Neural cell (in vitro differentiated cells): ENCODE data around the gene TRERF1. TPM values are rescaled to one million over a fixed set of nuclear protein-coding genes. Genes with fewer than 3 reads are reported as not detected.

Experiments
- H2AFZ ChIP-seq: fragments of 200-600, 300-800 bp; sonication (generic), shearing (Covaris generic); 2 replicates; pipeline ENCODE4 v1.6.0; 2014; ENCODE audit warnings: low read depth, mild to moderate bottlenecking, antibody characterized with exemption, low read length, moderate library complexity
- H3F3A ChIP-seq: fragments of 200-600 bp; shearing (Covaris generic); 2 replicates; pipeline ENCODE4 v1.6.1; 2016; ENCODE audit warnings: mild to moderate bottlenecking, moderate library complexity, mixed read lengths, antibody characterized with exemption, low read length; ENCODE audit not compliant: insufficient read depth, poor library complexity, severe bottlenecking
- H3K27ac ChIP-seq: fragments of 200-600, 300-800 bp; sonication (generic), shearing (Covaris generic); 2 replicates; pipeline ENCODE4 v1.5.1; 2014; ENCODE audit warnings: mild to moderate bottlenecking, low read length, moderate library complexity
- H3K27me3 ChIP-seq: fragments of 300-800, 200-600 bp; sonication (generic), shearing (Covaris generic); 2 replicates; pipeline ENCODE4 v1.6.0; 2014; ENCODE audit warnings: mild to moderate bottlenecking, low read depth, low read length, moderate library complexity; ENCODE audit not compliant: insufficient read depth
- H3K36me3 ChIP-seq: fragments of 300-800, 200-600 bp; sonication (generic), shearing (Covaris generic); 2 replicates; pipeline ENCODE4 v1.5.1; 2014; ENCODE audit warnings: mild to moderate bottlenecking, antibody characterized with exemption, low read length, moderate library complexity; ENCODE audit not compliant: insufficient read depth
- H3K4me2 ChIP-seq: fragments of 300-800, 200-600 bp; sonication (generic), shearing (Covaris generic); 2 replicates; pipeline ENCODE4 v1.6.0; 2014; ENCODE audit warnings: mild to moderate bottlenecking, low read length
- H3K4me3 ChIP-seq: fragments of 300-800, 200-600 bp; sonication (generic), shearing (Covaris generic); 2 replicates; pipeline ENCODE4 v1.5.1; 2014; ENCODE audit warnings: mild to moderate bottlenecking, low read length, moderate library complexity
- H3K79me2 ChIP-seq: fragments of 200-600 bp; shearing (Covaris generic); replicated peaks from 2 replicates; pipeline ENCODE4 v1.6.0; 2014; ENCODE audit warnings: mild to moderate bottlenecking, low read length, moderate library complexity; ENCODE audit not compliant: insufficient read depth
- H3K9ac ChIP-seq: fragments of 300-800, 200-600 bp; sonication (generic), shearing (Covaris generic); 2 replicates; pipeline ENCODE4 v1.6.1; 2016; ENCODE audit warnings: mild to moderate bottlenecking, low read length, mixed read lengths
- H3K9me2 ChIP-seq: fragments of 200-600 bp; shearing (Covaris generic); 2 replicates; pipeline ENCODE4 v1.6.1; 2016; ENCODE audit warnings: mild to moderate bottlenecking, low read length, mixed read lengths; ENCODE audit not compliant: insufficient read depth
- H3K9me3 ChIP-seq: fragments of 200-600, 300-800 bp; sonication (generic), shearing (Covaris generic); 2 replicates; pipeline ENCODE4 v1.6.1; 2016; ENCODE audit warnings: mild to moderate bottlenecking, mixed run types, low read length, moderate library complexity, mixed read lengths
- H4K20me1 ChIP-seq: fragments of 200-600 bp; shearing (Covaris generic); 2 replicates; pipeline ENCODE4 v1.6.1; 2016; ENCODE audit warnings: mild to moderate bottlenecking, mixed run types; ENCODE audit not compliant: insufficient read depth
- EP300 ChIP-seq: fragments of 450-650 bp; conservative IDR thresholded peaks from 2 replicates; pipeline ENCODE4 v1.6.1; 2014; ENCODE audit warnings: antibody characterized with exemption, mild to moderate bottlenecking, moderate library complexity; ENCODE audit not compliant: poor library complexity, severe bottlenecking
- EZH2 ChIP-seq: fragments of 200-600, 300-800 bp; shearing (Covaris generic), sonication (generic); IDR thresholded peaks from 2 replicates; pipeline ENCODE4 v1.6.1; 2014; ENCODE audit warnings: antibody characterized with exemption, low read length, borderline replicate concordance, mild to moderate bottlenecking; ENCODE audit not compliant: insufficient read depth, poor library complexity, severe bottlenecking
- MXI1 ChIP-seq: fragments of 450-650 bp; conservative IDR thresholded peaks from 2 replicates; pipeline ENCODE4 v1.6.1; 2014; ENCODE audit warnings: antibody characterized with exemption, mild to moderate bottlenecking; ENCODE audit not compliant: poor library complexity, severe bottlenecking
- POLR2AphosphoS5 ChIP-seq: IDR thresholded peaks from 2 replicates; pipeline ENCODE4 v1.6.1; 2012
- RAD21 ChIP-seq: fragments of 450-650 bp; conservative IDR thresholded peaks from 2 replicates; pipeline ENCODE4 v1.6.1; 2014; ENCODE audit warnings: antibody characterized with exemption, mild to moderate bottlenecking, moderate library complexity
- SMC3 ChIP-seq: fragments of 450-650 bp; conservative IDR thresholded peaks from 2 replicates; pipeline ENCODE4 v1.6.1; 2014; ENCODE audit warnings: antibody characterized with exemption, mild to moderate bottlenecking, moderate library complexity; ENCODE audit not compliant: poor library complexity
- TAF1 ChIP-seq: IDR thresholded peaks from 2 replicates; pipeline ENCODE4 v1.6.1; 2012; ENCODE audit warnings: low read depth
- polyA plus RNA-seq: library from polyadenylated mRNA; depleted of rRNA; stranded (reverse); fragments of >200 nt; gene quantifications from 2 replicates; pipeline ENCODE4 v1.2.3, GENCODE V29; 2014
- TF ChIP-seq, protein P1 (sequence below): fragments of 450-650 bp; IDR thresholded peaks from 2 replicates; pipeline ENCODE4 v1.5.1; 2014; ENCODE audit warnings: antibody characterized with exemption, mild to moderate bottlenecking, moderate library complexity; ENCODE audit not compliant: poor library complexity, severe bottlenecking
- TF ChIP-seq, protein P2 (sequence below): IDR thresholded peaks from 2 replicates; pipeline ENCODE4 v1.6.1; 2012; ENCODE audit warnings: borderline replicate concordance

TRERF1 gene
- polyA plus RNA-seq, 1 donor from 2014 or later = 4.5 TPM

DNA sequence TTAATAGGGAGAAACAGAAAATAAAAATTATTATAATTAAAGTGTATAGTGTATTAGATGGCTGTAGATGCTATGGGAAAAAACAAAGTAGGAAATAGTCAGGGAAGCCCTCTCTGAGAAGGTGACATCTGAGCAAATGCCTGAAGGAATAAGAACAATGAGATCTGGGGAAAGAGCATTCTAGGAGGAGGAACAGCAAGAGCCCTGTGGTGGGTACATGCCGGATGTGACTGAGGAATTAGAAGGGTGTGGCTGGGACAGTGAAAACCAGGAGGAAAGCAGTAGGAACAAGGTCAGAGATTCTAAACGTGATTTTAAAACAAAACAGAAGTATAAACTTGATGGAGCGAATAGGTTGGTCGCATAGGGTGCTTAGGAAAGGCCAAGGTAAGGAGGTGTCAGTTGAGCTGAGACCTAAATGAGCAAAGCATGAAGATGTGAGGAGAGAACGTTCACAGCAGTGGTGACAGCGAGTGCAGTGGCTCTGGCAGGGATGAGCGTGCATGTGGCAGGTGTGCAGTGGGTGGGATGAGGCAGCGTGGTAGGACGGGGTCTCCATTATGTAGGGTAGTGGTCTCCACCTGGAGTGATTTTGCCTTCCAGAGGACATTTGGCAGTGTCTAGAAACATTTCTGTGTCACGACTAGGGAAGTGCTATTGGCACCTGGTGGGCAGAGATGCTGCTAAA is 137.0 kb downstream of the TRERF1 start:
- TF ChIP-seq TAF1 (no peak), EP300 (no peak), EZH2 (no peak), MXI1 (no peak), RAD21 (no peak), POLR2AphosphoS5 (no peak), SMC3 (no peak)
- TF ChIP-seq, protein P1, sequence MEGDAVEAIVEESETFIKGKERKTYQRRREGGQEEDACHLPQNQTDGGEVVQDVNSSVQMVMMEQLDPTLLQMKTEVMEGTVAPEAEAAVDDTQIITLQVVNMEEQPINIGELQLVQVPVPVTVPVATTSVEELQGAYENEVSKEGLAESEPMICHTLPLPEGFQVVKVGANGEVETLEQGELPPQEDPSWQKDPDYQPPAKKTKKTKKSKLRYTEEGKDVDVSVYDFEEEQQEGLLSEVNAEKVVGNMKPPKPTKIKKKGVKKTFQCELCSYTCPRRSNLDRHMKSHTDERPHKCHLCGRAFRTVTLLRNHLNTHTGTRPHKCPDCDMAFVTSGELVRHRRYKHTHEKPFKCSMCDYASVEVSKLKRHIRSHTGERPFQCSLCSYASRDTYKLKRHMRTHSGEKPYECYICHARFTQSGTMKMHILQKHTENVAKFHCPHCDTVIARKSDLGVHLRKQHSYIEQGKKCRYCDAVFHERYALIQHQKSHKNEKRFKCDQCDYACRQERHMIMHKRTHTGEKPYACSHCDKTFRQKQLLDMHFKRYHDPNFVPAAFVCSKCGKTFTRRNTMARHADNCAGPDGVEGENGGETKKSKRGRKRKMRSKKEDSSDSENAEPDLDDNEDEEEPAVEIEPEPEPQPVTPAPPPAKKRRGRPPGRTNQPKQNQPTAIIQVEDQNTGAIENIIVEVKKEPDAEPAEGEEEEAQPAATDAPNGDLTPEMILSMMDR = no peak
- TF ChIP-seq, protein P2, sequence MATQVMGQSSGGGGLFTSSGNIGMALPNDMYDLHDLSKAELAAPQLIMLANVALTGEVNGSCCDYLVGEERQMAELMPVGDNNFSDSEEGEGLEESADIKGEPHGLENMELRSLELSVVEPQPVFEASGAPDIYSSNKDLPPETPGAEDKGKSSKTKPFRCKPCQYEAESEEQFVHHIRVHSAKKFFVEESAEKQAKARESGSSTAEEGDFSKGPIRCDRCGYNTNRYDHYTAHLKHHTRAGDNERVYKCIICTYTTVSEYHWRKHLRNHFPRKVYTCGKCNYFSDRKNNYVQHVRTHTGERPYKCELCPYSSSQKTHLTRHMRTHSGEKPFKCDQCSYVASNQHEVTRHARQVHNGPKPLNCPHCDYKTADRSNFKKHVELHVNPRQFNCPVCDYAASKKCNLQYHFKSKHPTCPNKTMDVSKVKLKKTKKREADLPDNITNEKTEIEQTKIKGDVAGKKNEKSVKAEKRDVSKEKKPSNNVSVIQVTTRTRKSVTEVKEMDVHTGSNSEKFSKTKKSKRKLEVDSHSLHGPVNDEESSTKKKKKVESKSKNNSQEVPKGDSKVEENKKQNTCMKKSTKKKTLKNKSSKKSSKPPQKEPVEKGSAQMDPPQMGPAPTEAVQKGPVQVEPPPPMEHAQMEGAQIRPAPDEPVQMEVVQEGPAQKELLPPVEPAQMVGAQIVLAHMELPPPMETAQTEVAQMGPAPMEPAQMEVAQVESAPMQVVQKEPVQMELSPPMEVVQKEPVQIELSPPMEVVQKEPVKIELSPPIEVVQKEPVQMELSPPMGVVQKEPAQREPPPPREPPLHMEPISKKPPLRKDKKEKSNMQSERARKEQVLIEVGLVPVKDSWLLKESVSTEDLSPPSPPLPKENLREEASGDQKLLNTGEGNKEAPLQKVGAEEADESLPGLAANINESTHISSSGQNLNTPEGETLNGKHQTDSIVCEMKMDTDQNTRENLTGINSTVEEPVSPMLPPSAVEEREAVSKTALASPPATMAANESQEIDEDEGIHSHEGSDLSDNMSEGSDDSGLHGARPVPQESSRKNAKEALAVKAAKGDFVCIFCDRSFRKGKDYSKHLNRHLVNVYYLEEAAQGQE = no peak
- no peak overlapping the region for H3K27ac ChIP-seq
- no peaks in the 10 kb centered on the region for H3F3A ChIP-seq
- no peak overlapping the region for H3K9ac ChIP-seq
- H2AFZ ChIP-seq = no peak overlapping the region
- H3K4me3 ChIP-seq = no peak overlapping the region
- H3K9me2 ChIP-seq = no peaks in the 10 kb centered on the region
- no peaks in the 10 kb centered on the region for H4K20me1 ChIP-seq
- no peak overlapping the region for H3K4me2 ChIP-seq
- H3K9me3 ChIP-seq = no peaks in the 10 kb centered on the region
- H3K27me3 ChIP-seq = no peaks in the 10 kb centered on the region
- H3K79me2 ChIP-seq = no peaks in the 10 kb centered on the region
- H3K36me3 ChIP-seq = no peaks in the 10 kb centered on the region

DNA sequence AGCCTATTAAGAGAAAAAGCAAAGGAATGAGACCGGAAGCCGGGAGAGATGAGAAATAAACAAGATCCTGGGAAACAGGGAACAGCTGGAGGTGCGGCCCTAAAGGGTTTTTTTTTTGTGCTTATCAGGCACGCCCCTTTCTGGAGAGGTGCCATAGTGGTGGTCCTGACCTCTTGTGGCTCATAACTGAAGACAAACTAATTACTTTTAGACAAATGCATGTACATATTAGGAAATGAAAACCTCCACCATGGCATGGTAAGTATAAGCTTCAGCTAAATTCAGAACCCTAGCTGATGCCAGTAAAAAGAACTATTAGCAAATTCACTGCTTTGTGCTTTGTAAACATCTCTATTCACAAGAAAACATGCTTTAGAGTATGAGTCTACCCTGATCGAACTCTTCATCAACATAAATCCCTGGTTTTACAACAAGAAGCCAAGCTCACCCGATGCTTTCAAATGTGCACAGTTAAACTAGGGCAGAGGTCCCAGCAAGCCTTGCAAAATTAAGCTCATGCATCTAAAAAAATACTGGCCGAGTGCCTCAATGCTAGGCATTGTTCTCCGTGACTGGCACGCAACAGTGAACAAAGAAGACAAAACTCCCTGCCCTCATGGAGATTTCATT is 137.7 kb downstream of the TRERF1 start:
- Histone ChIP-seq H3K9ac (no peak overlapping the region), H3K4me2 (no peak overlapping the region), H3K9me3 (no peaks in the 10 kb centered on the region), H3K9me2 (no peaks in the 10 kb centered on the region), H3K4me3 (no peak overlapping the region), H4K20me1 (no peaks in the 10 kb centered on the region), H2AFZ (no peak overlapping the region), H3K27ac (no peak overlapping the region), H3K36me3 (no peaks in the 10 kb centered on the region), H3K79me2 (no peaks in the 10 kb centered on the region), H3K27me3 (no peaks in the 10 kb centered on the region), H3F3A (no peaks in the 10 kb centered on the region)
- no peak for TF ChIP-seq MXI1
- TF ChIP-seq, protein P2 = no peak
- no peak for TF ChIP-seq TAF1
- no peak for TF ChIP-seq SMC3
- TF ChIP-seq RAD21 = no peak
- no peak for TF ChIP-seq EP300
- TF ChIP-seq, protein P1 = no peak
- TF ChIP-seq POLR2AphosphoS5 = no peak
